Mesenteric fat pad (tissue), 1 donor: Measurements from ENCODE around the gene PNO1. TPM values are rescaled to one million over a fixed set of nuclear protein-coding genes. Genes with fewer than 3 reads are reported as not detected.
"Not testable (repeated sequence)": the region's sequence is repeated elsewhere in the genome, so short reads cannot be mapped to it uniquely, and the experiment has no call there.

Experiments used
- DNase-seq: peaks from one replicate; pipeline ENCODE4 v3.0.0-alpha.2; 2020; ENCODE audit warnings: low spot score
- total RNA-seq: library from RNA; stranded (reverse); fragmentation: NEBNext Ultra II Directional; extraction: Animal tissue kit (Norgen Biotek cat#: 25700); gene quantifications from one replicate; pipeline ENCODE4 v1.2.1, GENCODE V29; 2021
- donor health status: DM: yes; HTN: yes; CAD: no.

The PNO1 gene
- total RNA-seq, 1 donor from 2014 or later: 26.4 TPM

GRCh38 chr2:68156419-68156818 lies 1.3 kb upstream of the PNO1 start:
- no peak for DNase-seq

- peak; percentile 89 for DNase-seq
Measured at GRCh38 chr2:68157002-68157401, 686 bp upstream of the PNO1 start.

DNA sequence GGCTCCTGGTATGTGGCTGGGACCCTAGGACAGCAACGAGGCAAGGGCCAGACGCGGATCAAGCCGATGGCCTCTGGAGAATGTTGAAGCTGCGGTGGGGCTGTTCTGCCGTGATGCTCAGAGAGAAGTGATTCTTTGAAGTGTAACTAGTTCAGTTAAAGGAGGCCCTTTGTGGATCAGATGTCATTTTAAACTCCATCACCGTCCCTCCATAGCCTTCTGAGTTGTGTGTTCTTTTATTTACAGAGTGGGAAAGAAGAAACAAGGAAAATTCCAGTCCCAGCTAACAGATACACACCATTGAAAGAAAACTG lies 403 bp downstream of the PNO1 start:
- no peak for DNase-seq

DNA sequence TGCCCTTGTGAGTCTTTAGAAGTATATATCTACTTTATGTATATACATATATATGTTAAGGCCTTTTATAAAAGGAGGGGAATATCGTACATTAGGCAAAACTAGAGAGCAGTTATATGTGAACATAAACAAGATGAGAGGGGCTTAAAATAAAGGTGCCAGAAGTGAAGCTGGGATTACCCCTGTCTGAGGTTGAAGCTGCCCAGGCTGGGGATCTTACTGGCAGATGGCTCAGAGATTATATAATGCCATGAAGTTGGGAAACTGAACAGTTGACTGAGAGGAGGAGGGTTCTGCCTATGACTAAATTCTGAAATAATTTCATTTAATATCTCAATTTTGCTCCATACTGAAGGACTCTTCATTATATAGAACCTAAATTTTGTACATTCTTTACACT lies 6.0 kb downstream of the PNO1 start:
- no peak for DNase-seq

GRCh38 chr2:68167186-68167585 lies 9.5 kb downstream of the PNO1 start:
- no peak for DNase-seq

DNA sequence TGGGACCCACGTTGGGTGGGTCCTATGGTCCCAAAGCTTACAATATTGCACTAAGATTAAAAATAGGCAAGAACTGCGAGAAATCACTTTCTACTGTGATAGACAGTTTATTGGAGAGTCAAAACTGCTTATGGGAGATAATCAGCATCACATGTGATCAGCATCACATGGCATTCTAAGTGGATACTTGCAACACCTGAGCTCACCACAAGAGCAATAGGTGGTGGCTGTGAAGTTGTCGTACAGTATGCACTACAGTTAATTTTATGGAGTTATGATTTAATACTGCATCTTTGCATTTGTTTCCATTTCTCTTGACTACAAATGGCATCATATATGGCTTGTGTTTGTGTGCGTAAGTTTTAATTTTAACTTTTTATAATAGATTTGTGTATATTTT lies 11.6 kb downstream of the PNO1 start:
- no peak for DNase-seq

DNA sequence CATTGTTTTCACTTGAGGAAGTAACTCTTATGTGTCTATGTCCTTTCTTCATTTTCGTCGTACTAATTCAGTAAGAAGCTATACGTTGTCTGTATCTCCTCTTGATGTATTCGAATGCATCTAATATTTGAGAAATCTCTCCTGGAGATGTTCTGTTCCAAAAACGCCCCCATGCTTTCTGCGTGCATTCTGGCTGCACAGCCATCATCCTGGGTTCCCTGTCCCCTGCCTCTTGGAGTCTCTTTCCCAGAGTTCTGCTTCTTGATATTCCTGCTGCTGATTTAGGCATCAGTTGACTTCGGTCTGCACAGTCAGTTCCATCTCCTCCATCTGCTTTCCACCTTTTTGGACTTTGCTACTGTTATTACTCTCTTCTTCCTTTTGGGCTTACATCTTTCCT lies 13.5 kb downstream of the PNO1 start:
- DNase-seq: no peak

DNA sequence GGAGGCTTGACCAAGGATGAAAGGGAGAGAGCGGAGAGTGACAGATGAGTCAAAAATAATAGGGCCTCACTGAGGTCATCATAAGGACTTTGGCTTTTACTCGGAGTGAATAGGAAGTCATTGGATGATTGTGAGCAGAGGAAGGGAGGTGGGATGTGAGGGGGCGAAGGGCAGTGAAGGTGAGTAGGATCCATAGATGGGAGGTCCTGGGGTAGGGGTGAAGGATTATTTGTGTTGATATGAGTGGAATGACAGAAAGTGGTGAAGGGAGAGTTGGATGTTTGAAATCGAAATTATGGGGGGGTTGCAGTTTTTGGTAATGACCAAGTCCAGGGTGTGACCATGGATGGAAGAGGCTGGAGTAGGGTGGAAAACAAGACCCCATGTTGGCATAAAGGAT lies 14.0 kb downstream of the PNO1 start:
- DNase-seq: no peak

DNA sequence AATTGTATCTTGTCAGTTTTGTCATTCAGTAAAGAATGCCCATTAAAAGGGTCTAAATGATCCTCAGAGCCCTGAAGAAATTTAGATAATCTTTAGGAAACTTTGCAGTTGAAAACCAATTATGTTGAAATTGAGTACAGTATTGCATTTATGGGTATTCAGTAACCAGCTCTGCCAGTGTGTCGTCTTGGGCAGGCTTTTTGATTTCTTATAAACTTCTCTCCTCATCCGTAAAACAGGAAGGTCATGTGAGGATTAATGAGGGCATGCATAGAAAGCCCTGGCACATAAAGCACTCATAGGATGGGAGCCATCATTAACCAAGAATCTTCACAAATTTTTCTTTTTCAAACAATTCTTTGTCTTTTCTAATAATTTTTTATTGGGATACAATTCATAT lies 14.8 kb downstream of the PNO1 start:
- DNase-seq: no peak

DNA sequence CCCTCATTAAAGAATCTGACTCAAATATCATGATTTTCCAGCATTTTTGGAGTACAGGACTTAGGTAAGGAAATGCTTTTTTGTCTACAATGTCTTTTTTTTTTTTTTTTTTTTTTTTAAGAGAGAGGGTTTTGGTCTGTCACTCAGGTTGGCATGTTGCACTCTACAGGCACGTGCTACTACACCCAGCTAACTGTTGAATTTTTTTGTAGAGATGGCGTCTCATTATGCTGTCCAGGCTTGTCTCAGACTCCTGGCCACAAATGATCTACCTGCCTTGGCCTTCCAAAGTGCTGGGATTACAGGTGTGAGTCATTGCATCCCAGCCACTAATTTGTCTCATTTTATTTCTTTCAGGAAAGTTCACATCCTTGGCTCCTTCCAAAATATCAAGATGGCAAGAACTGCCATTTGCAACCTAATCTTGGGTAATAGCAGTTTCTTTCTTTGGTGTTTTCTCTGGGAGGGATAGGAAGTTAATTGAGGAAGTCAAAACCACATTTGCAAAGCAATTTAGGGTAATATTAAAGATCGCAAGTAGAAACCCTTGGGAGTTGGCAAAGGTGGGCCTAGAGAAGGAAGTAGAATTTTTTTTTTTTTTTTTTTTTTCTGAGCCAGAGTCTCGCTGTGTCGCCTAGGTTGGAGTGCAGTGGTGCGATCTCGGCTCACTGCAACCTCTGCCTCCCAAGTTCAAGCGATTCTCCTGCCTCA lies 15.5 kb downstream of the PNO1 start:
- no peak for DNase-seq

DNA sequence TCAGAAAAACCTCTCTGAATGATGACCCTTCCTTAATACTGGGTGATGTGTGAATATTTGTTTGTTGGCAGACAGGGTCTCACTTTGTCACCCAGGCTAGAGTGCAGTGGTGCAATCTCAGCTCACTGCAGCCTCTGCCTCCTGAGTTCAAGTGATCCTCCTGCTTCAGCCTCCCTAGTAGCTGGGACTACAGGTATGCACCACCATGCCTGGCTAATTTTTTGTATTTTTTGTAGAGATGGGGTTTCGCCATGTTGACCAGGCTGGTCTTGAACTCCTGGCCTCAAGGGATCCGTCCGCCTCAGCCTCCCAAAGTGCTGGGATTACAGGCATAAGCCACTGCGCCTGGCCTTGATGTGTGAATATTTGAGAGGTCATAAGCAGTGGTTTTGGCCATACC lies 17.5 kb downstream of the PNO1 start:
- DNase-seq: not testable (repeated sequence)

- no peak for DNase-seq
Measured at GRCh38 chr2:68176657-68177056, 19.0 kb downstream of the PNO1 start.

- no peak for DNase-seq
Measured at GRCh38 chr2:68177541-68177940, 19.9 kb downstream of the PNO1 start.

DNA sequence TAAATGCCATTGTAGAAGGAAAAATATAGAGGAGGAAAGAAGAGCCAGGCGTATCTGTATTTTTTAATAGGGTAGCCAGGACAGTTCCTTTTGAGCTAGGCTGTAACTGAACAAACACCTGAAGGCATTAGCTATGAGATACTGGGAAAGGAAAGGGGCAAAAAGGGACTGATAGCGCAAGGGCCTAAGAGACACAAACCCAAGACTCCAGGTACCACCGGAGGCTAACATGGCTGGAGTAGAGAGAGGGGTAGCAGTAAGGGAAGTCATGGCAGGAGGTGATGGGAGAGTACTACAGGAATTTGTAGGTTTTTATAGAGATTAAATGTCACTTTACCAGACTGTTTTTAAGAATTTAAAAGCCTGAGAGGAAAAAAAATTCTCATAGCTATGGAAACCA lies 20.7 kb downstream of the PNO1 start:
- DNase-seq: no peak

DNA sequence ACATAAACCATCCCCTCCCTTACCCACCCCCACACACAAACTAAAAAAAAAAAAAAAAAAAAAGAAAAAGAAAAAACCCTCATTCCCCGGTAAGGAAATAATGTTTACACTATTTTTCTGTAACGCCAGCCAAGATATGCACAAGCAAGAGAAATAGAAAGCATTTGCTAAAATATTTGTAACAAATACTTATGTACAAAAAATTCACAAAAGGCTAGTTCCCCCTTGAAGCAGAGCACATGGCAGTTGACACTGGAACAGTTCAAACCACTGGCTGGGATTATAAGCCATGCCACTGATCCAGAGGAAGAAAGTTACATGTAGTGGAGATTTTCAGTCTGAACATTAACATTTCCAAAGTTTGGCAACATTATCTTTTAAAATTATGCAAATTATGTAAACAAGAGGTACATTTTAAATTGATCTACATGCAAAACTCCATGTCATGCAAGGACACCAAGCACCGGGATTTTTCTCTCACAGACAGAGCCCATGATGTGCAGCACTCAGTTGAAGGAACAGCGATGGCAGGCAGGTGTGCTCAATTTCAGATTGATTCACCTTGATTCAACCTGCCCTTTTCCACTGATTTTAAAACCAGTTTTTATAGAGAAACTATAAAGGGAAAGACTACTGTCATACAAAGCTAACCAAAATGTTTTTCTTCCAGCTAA lies 21.4 kb downstream of the PNO1 start:
- DNase-seq: no peak

DNA sequence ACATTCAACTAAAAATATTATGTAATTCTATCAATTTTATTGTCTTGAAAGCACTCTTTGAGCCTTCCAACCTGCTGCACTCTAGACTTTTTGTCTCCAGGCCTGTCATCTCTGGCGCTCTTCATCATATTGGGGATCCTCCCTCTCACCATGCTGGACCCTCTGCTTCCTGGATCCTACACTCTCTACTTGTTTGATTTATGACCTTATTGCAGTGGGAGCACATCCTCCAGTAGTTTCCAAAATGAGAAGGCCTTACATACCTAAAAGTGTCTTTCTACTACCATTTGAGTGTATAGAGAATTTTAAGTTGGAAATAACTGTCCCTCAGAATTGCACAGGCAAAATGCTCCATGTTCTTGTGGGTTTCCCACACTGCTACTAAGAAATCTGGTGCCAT lies 25.2 kb downstream of the PNO1 start:
- no peak for DNase-seq

DNA sequence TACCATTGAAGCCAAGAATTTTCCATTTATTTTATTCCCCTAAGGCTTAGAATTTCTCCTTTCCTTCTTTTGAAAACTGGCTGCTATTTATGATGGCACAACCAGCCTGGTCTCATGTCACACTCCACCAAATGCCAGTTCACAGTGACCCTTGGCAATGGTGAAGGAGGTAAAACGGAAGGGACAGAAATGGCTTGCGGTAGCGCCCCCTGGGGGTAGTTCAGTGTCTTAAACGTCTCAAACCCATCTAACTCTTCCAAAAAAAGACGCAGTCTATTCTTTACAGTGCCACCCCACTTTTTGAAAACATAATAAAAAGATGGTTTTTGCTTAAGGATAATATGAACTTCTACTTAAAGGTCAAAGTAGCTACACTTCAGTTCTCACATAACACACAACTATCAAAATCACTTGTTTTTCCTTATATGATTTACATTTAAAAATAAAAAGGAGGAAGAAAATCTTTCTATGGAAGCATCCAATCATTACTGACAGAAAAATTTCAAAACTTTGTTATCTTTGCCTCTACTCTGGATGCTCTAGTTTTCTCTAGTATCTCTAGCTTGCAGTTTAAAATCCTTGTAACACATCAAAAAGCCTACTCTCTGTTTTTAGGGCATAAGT lies 28.0 kb downstream of the PNO1 start:
- DNase-seq: no peak

DNA sequence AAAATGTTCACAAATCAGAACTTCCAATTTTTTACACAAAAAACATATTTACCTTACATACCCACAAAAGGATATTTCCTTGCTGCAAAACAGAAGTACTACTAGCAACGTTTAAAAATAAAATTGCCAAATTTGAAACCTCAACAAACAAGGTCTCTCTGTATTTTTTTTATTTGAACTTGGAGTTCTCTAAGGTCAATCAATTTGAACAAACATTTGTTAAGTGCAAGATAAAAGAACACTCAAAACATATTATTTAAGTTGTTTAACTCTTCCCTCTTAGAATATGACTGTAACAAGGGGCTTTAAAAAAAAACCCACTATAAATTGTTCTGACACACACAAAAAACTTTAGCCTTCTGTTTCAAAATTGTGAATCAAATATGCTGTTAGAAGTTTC lies 29.6 kb downstream of the PNO1 start:
- DNase-seq: no peak

- DNase-seq: no peak
Measured at GRCh38 chr2:68188831-68189230, 31.1 kb downstream of the PNO1 start.

DNA sequence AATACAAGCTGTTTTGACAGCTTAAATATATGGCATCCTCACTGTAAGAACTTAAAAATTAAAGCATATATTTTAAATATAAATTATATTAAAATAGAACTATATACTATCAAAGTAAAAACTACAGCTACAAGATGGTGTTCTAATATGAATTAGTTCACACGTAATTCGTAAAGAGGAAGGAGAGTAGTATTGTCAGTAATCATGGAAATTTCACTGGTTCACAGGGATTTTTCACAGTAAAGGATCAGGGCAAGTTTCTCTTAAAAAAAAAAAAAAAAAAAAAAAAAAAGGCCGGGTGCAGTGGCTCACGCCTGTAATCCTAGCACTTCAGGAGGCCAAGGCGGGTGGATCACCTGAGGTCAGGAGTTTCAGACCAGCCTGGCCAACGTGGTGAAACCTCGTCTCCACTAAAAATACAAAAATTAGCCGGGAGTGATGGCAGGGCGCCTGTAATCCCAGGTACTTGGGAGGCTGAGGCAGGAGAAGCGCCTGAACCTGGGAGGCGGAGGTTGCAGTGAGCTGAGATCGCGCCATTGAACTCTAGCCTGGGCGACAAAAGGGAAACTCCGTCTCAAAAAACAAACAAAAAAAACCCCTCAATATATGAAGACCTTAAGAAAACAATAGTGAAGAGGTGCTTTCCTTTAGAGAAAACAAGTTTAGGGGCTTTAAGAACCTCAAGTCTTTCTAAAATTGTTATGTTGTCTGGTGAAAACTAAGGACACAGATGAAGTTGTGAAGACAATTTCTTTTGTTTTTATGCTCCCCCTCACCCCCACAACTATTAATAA lies 32.5 kb downstream of the PNO1 start:
- DNase-seq: no peak

GRCh38 chr2:68190991-68191731 lies 33.5 kb downstream of the PNO1 start:
- DNase-seq: no peak
